A549 treated with AZD2906 at 1 μM for 4 hours (cell line): ENCODE data around the gene UBR4. TPM values are rescaled to one million over a fixed set of nuclear protein-coding genes. Genes with fewer than 3 reads are reported as not detected.

Experiments used
- total RNA-seq: library from RNA; stranded (reverse); fragments of 200-300 nt; extraction: Qiagen RNA extraction; gene quantifications from 5 replicates; pipeline ENCODE4 v1.2.3, GENCODE V29; 2022

UBR4 gene
- 87.3 to 108 TPM (median 96.2 TPM) in 5 replicates for total RNA-seq

DNA sequence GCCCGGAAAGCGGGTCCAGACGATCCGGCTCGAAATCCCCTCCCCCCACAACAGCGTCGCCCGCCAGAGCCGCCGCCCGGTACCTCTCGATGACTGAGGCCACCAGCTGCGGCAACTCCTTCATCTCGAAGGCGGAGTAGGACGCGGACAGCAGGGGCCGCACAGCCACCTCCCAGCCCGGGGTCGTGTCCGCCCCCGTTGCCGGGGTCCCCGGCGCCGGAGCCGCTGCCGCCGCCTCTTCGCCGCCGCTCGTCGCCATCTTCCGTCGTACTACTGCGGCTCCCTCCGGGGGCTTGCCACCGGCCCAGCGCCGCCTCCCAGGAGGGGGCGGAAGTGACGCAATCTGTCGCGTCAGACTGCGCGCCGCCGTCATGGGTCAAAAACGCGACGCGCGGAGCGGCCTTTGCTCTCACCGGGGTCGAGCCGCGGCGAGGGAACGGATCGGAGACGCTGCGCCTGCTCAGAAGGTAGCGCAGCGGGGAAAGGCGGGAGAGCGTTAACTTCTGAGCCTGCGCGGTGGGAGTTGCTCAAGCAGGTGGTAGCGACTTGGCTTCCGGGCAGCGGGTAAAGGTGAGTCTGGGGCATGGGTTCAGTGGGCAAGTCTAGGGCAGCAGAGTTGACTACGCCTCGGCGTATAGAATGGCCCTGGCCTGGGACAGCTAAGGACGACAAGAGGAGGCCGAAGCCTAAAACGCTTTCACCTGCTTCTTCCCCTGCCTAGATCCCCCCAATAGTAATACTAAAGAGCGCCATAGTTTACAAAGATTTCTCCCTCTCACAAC lies at the start of gene UBR4:
Gene UBR4, minus strand, starts transcription at position 277 of the 782 bp plus-strand sequence. Its CDS starts 18 bp downstream, at position 259.

DNA sequence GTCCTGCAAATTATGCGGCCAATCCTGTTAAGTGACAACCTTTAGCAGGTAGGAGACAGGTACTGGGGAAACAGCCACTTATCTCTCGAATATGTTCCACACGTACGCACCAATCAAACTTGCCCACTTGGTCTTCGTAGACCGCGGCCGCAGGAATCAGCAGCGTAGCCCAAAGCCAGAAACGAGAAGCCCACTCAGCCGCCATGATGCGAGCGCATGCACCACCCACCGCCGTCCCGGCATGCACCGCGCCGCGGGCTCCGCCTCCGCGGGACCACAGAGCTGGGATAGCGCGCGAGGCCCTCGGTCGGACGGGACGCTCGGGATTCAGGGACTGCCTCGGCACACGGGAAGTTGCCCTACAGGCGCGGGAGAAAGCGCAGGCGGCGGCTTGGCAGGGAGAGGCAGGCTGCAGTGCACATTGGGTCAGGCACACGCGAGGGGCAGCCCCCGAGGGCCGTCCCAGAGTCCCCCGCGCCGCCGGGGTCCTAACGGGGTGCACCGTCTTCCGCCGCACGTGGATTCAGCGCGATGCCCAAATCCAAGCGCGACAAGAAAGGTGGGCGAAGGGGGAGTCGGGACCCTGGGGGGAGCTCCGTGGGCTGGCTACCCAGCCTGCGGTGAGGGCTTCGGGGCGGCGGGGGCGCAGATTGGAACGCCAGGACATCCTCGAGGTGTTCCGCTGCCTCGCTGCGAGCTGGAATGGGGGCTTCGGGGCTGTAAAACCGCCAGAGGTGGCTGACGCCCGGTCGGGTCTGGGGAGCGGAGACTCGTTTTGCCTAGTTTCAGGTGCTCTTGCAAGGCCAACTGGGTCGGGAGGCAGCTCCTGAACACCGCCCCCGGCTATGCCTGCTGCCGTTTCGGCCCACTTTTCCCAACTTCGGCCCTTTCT lies 41.5 kb upstream of the UBR4 start, which contains the start of the genes EMC1 and MRTO4:
Gene EMC1, minus strand, starts transcription at position 220 of the 892 bp plus-strand sequence. Its CDS starts 15 bp downstream, at position 205.
Gene MRTO4, plus strand, starts transcription at position 501 of the 892 bp plus-strand sequence. Its CDS starts 31 bp downstream, at position 532.

Other genes starting within 250 kb of the UBR4 start
- gene EMC1, start 41.3 kb upstream of the UBR4 start, total RNA-seq = 28.0 to 35.1 TPM (median 34.6 TPM) in 5 replicates
- 61.7 to 67.2 TPM (median 63.5 TPM) in 5 replicates for gene MRTO4, start 41.5 kb upstream of the UBR4 start, total RNA-seq
- gene AKR7A3, start 78.5 kb upstream of the UBR4 start, total RNA-seq = 0.10 to 0.20 TPM (median 0.14 TPM) in 4 of 5 replicates, not detected in the other
- gene AKR7A2, start 101.9 kb upstream of the UBR4 start, total RNA-seq = 36.3 to 53.8 TPM (median 53.2 TPM) in 5 replicates
- gene SLC66A1, start 102.1 kb upstream of the UBR4 start, total RNA-seq = 16.7 to 26.4 TPM (median 21.8 TPM) in 5 replicates